Stimulated activated CD4-positive, alpha-beta T cell treated with anti-CD3 and anti-CD28 coated beads, Interleukin-15, amount 100 ng/mL, for 1 hour (primary cell): Measurements from ENCODE around the gene FAM131A.

Experiments used
- DNase-seq, 2 donors: peaks; one replicate each; pipeline ENCODE4 v3.0.0-alpha.2; 2020; ENCODE audit warnings: low read depth in 1 of 2, low spot score in 1 of 2

Gene FAM131A

DNA sequence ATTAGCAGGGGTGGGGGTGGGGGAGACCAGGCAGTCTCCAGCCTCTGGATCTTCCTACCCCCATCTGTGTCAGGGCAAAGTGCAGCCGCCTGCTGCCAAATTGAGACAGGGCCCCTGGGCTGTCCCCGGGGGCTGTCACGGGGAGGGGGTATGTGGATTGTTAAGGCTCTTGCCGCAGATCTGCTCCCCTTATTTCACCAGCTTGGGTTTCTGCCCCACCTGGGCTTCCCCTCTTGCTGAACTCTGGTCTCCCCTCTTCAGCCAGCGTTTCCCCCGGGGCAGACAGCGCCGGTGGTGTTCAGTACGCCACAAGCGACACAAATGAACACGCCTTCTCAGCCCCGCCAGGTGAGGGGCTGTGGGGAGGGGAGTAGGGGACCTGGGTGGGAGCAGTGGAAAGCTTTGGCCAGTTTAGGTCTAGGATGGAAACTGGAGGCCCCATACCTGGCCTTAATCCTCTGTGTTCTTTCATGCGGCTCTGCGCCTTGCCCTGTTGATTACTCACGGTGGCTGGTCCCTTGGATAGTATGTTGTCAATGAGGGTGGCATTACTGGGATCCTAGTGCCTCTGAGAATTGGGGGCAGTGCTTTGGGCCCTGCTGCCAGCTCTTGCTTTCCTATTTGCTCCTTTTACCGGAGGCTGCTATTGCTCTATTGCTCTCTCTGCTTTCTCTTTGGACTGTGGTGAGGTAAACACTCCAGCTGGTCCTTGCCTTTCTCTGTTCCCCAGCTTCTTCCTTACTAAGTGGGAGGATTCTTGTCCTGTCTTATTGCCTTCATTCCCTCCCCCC lies 21.3 kb upstream of the FAM131A start:
- DNase-seq, result no peak

DNA sequence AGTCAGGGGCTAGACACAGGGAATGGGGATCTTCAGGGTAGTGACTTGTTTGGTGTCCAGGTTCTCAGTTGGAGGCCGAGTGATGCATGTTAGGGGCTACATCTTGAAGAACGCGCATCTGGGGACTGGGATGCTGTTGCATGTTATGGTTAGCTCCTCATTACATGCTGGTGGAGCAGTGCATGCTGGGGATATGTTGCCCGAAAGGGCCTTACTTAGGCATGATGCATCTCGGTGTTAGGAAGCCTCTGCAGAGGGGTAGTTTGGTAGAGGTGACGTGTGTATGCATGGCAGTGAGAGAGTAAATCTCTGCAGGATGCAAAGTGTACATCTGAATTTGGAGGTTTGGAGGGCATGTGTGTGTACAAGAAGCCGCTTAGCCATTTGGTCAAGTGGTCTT lies 20.6 kb upstream of the FAM131A start:
- no peak for DNase-seq

DNA sequence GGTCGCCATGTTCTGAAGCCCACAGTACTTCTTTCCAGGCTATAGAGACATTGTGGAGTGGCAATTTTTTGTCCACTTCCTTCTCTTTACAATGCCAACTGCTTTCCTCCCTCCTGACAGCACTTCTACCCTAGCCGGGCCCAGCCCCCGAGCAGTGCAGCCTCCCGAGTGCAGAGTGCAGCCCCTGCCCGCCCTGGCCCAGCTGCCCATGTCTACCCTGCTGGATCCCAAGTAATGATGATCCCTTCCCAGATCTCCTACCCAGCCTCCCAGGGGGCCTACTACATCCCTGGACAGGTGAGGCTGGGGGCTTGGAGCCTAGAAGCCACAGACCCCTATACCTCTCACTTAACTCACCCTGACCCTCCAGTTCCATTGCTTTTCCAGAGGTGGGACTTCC lies 20.2 kb upstream of the FAM131A start:
- DNase-seq, result no peak

- no peak for DNase-seq
Observed at GRCh38 chr3:184320104-184320445, 17.3 kb upstream of the FAM131A start.

DNA sequence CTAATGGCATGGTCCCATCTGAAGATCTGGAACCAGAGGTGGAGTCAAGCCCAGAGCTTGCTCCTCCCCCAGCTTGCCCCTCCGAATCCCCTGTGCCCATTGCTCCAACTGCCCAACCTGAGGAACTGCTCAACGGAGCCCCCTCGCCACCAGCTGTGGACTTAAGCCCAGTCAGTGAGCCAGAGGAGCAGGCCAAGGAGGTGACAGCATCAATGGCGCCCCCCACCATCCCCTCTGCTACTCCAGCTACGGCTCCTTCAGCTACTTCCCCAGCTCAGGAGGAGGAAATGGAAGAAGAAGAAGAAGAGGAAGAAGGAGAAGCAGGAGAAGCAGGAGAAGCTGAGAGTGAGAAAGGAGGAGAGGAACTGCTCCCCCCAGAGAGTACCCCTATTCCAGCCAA lies 15.7 kb upstream of the FAM131A start:
- DNase-seq, result no peak

DNA sequence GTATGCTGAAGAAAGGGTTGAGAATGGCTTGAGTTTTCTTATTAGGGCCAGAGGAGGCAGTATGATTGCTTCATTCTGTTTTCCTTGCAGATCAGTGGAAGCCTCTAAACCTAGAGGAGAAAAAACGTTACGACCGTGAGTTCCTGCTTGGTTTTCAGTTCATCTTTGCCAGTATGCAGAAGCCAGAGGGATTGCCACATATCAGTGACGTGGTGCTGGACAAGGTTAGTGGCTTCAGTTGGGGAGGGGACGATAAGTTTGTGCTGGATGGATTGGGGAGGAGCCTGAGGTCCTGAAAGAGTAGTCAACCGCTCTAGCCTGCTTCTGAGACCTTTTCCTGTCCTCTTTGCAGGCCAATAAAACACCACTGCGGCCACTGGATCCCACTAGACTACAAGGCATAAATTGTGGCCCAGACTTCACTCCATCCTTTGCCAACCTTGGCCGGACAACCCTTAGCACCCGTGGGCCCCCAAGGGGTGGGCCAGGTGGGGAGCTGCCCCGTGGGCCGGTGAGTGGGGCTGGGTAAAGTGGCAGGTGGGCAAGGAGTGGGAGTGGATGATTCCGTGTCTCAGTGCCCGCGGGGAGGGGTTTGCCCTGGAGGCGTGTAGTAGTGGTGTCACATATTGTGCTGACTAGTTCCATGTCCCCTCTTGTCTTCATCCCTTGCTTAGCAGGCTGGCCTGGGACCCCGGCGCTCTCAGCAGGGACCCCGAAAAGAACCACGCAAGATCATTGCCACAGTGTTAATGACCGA lies 14.5 kb upstream of the FAM131A start:
- DNase-seq, result no peak

DNA sequence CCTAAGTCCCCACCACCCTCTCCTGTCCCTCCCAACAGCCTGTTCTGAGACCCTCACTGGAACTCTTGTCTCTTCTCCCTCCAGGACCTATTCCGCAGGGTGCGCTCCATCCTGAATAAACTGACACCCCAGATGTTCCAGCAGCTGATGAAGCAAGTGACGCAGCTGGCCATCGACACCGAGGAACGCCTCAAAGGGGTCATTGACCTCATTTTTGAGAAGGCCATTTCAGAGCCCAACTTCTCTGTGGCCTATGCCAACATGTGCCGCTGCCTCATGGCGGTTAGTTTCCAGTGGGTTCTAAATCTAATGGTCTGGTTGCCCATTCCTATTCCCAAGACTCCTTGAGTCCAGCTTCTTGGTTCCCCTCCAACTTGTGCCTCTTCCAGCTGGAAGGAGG lies 13.7 kb upstream of the FAM131A start:
- no peak for DNase-seq

DNA sequence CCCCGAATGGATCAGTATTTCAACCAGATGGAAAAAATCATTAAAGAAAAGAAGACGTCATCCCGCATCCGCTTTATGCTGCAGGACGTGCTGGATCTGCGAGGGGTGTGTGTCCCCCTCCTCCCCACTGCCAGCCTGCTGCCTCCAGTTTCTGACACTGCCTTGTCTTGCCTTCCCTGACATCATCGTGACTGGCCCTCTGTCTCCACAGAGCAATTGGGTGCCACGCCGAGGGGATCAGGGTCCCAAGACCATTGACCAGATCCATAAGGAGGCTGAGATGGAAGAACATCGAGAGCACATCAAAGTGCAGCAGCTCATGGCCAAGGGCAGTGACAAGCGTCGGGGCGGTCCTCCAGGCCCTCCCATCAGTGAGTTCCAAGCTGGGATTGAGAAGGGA lies 12.1 kb upstream of the FAM131A start:
- no peak for DNase-seq

DNA sequence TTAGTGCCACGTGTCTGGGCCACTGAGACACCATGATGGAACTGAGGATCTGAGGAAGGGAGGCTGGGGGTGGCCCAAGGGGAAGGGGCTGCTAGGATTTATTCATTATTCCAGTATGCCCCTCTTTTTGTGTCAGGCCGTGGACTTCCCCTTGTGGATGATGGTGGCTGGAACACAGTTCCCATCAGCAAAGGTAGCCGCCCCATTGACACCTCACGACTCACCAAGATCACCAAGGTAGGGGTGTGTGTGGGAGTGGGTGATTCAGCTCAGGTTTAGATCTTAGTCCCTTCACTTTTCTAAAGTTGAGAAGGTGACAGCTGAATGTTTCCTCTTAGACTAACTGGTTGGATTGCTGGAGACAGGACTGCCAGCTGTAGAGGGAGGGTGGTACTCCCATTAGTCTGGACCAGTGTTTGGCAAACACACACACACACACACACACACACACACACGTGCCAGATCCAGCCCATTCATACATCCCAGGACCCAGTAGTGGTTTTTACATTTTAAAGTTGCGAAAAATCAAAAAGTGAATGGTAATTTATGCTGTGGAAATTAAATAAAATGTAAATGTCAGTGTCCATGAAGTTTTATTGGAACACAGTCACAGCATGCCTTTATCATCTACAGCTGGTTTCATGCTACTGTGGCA lies 11.6 kb upstream of the FAM131A start:
- DNase-seq, result no peak

DNA sequence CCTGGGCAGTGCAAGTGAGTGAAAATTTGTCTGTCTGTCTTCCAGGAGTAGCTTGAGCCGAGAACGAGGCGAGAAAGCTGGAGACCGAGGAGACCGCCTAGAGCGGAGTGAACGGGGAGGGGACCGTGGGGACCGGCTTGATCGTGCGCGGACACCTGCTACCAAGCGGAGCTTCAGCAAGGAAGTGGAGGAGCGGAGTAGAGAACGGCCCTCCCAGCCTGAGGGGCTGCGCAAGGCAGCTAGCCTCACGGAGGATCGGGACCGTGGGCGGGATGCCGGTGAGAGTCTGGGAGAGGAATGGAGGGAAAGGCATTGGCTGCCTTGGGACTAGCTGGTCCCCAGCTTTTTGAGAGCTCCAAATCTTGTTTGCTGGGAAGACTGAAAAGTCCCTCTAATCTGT lies 10.2 kb upstream of the FAM131A start:
- DNase-seq, result no peak

GRCh38 chr3:184328516-184328915 lies 8.9 kb upstream of the FAM131A start:
- no peak for DNase-seq

DNA sequence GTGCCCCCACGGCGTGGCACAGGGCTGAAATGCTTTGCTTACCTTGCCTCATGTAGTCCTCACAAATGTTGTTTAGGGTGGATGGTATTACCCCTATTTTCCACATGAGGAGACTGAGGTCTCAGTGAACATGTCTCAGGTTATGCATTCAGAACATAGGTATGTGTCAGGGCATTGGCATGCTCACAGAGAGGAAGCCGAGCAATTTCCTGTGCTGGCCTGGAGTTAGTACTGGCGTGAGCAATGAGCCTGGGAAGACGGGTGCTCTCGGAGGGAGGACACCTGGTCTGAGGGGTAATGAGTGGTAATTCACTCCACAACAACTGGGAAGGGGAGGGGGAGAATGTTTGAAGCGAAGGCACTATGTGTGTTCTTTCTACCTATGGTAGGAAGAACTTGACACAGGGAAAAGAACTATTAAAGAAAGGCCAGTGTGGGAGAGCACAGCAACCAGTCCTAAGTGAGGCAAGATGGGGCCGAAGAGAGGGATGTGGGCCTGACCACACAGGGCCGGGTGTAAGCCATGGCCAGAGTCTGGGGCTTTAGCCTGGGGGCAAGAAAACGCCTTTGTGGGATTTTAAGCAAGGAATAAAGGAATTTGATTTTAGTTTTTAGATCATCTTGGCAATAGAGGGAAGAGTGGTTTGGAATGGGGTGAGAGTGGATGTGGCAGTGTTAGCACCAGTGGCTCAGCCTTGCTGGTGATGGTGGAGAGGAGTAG lies 4.9 kb upstream of the FAM131A start:
- no peak for DNase-seq

- DNase-seq, result no peak
Observed at GRCh38 chr3:184333190-184333589, 4.2 kb upstream of the FAM131A start.

DNA sequence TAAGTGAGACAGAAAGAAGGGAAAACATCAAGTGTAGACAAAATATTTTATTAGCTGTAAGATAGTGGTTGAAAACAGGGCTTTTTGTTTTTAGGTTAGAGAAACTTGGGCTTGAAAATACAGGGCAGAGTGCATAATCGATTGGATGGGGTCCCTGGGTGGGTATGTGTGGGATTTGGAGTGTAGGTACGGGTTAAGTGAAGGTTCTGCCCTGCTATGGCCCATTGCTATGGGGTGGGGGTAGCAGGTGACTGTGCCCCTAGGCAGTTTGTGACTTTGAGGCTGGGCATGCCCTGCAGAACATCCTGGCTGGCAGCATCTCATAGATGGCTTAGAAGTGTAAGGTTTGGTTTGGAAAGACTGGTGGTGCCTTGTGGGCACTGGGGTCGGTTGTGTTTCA lies 3.7 kb upstream of the FAM131A start:
- no peak for DNase-seq

DNA sequence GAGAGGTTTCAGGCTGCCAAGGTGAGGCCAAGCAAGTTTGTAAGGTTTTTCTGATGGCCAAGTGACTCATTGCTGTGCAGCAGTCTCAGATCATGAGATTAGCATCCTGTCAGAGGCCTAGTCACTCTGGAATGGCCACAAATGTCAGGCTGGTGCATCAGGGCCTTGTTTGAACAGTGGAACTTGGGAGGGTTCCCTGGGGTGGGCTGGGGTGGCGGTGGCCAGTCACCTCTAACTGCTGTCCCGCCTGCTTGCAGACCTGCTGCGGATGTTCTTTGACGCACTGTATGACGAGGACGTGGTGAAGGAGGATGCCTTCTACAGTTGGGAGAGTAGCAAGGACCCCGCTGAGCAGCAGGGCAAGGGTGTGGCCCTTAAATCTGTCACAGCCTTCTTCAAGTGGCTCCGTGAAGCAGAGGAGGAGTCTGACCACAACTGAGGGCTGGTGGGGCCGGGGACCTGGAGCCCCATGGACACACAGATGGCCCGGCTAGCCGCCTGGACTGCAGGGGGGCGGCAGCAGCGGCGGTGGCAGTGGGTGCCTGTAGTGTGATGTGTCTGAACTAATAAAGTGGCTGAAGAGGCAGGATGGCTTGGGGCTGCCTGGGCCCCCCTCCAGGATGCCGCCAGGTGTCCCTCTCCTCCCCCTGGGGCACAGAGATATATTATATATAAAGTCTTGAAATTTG lies 2.8 kb upstream of the FAM131A start:
- no peak for DNase-seq

- DNase-seq, result no peak
Observed at GRCh38 chr3:184335291-184335660, 2.1 kb upstream of the FAM131A start.

GRCh38 chr3:184335661-184336546 lies 1.5 kb upstream of the FAM131A start:
- DNase-seq, result peak; percentile 77 to 86

DNA sequence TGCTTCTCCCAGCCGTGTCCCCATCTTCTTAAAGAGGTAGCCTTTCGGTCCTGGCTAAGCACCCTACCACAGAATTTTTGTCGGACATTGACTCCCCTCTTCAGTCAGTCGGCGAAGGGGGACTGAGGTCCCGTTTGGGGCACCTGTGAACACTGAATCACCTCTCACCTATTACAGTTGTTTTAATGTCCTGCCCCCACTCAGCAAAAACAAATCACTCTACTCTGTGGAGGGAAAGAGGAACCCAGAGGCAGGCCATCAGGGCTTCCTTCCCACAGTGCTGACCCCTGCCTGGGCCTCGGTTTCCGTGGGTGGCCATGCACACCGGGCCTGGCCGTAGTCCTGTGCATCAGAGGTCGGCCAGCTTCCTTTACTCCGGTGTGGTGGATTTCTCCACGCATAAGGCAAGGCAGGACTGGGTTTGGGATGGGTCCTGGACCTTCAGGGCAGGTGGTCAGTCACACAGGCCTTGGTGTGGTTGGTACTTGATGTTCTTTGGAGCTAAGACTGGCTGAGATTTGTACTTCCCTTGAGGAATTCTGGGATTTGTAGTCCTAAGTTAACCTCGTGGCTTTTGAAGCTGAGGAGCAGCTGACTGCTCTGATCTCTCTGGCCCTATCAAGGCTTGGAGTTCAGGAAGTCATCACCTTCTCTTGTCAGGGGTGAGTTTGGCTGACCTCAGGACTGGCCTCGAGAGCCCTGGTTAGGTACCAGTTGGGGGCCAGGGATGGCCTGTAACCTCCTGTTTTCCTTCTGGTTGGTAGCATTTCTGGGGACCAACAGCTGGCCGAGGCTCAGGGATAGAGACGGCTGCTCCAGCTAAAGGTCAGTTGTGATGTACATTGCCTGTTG lies 627 bp upstream of the FAM131A start:
- no peak for DNase-seq

DNA sequence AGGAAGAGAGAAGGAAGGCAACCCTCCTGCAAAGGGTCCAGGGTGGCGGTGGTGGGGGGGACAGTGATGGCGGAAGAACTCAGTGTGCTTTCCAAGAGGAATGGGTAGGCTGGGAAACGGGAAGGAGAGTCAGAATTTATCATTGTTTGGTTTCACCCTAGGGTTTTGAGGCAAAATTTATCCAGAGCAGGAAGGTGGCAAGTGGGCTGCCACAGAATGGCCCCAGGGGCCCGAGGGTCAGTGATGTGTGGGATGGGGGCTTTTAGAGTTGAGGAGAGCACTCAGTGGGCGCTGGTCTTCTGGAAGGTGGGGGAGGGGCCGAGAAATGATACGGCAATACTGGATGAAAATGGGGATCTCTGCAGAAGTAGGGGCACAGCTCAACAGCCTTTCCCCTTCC lies 581 bp downstream of the FAM131A start:
- no peak for DNase-seq
